K562 (cell line): ENCODE measurements around the gene PM20D2. TPM values are rescaled to one million over a fixed set of nuclear protein-coding genes. Genes with fewer than 3 reads are reported as not detected.

ENCODE experiments used
- CEBPG ChIP-seq, 3 experiments: fragments of 200-800 bp in 1 of 3; sonication (Bioruptor generic) in 1 of 3; sonication (generic) in 1 of 3; formaldehyde crosslinking in 1 of 3; IDR thresholded peaks in 2 of 3; conservative IDR thresholded peaks in 1 of 3; 2 replicates each; pipeline versions ENCODE4 v1.6.1 to v1.8.0; 2016 to 2022; ENCODE audit warnings: missing compliant biosample characterization in 2 of 3, missing genetic modification characterization in 2 of 3, mild to moderate bottlenecking in 1 of 3, missing genetic modification reagents in 1 of 3
- CHCHD3 ChIP-seq: fragments of 250-450 bp; sonication (Bioruptor Pico); IDR thresholded peaks from 2 replicates; pipeline ENCODE4 v2.1.2; 2022; ENCODE audit warnings: mild to moderate bottlenecking
- COPS2 ChIP-seq: fragments of 450-650 bp; conservative IDR thresholded peaks from 2 replicates; pipeline ENCODE4 v1.6.1; 2016; ENCODE audit warnings: mild to moderate bottlenecking, moderate library complexity
- ILF3 ChIP-seq: fragments of 450-650 bp; IDR thresholded peaks from 2 replicates; pipeline ENCODE4 v1.6.1; 2018; ENCODE audit warnings: antibody characterized with exemption, mild to moderate bottlenecking, moderate library complexity, borderline replicate concordance
- NFIC ChIP-seq: fragments of 450-650 bp; IDR thresholded peaks from 2 replicates; pipeline ENCODE4 v1.6.1; 2017; ENCODE audit warnings: mild to moderate bottlenecking, inconsistent platforms
- TAF7 ChIP-seq: fragments of 450-650 bp; IDR thresholded peaks from 2 replicates; pipeline ENCODE4 v1.6.1; 2016; ENCODE audit warnings: missing genetic modification characterization, missing compliant biosample characterization
- ZNF311 ChIP-seq: fragments of 250-450 bp; sonication (Bioruptor Pico); IDR thresholded peaks from 2 replicates; pipeline ENCODE4 v1.4.0; 2020; ENCODE audit warnings: mild to moderate bottlenecking, moderate library complexity
- ZZZ3 ChIP-seq: fragments of 450-650 bp; IDR thresholded peaks from 2 replicates; pipeline ENCODE4 v1.6.1; 2016; ENCODE audit warnings: antibody characterized with exemption, mild to moderate bottlenecking, moderate library complexity
- polyA plus RNA-seq, 8 experiments: library from polyadenylated mRNA; depleted of rRNA in 4 of 8; stranded (reverse) in 5 of 8; unstranded in 3 of 8; fragments of >200 nt; fragmentation: Nextera tagmentation in 2 of 8; fragmentation: Illumina TruSeq in 1 of 8; extraction: Ambion mirVana in 2 of 8; extraction: Trizol in 1 of 8; gene quantifications; 2 replicates each; pipeline versions ENCODE4 v1.2.1 to v1.2.3, GENCODE V29; 2011 to 2014; ENCODE audit warnings: inconsistent platforms in 1 of 8, missing spikeins in 1 of 8
- total RNA-seq, 7 experiments: library from RNA; depleted of rRNA in 6 of 7; stranded (reverse); fragments of >200 nt in 6 of 7; fragmentation: Illumina TruSeq in 2 of 7; extraction: Trizol in 2 of 7; gene quantifications; 2 replicates each; pipeline versions ENCODE4 v1.2.1 to v1.2.3, GENCODE V29; 2011 to 2021; ENCODE audit warnings: low replicate concordance in 1 of 7
- TF ChIP-seq, protein P1 (sequence below): fragments of 250-450 bp; sonication (Bioruptor Pico); IDR thresholded peaks from 2 replicates; pipeline ENCODE4 v1.5.0; 2021
- TF ChIP-seq, protein P2 (sequence below): fragments of 450-650 bp; formaldehyde crosslinking; IDR thresholded peaks from 2 replicates; pipeline ENCODE4 v1.4.0; 2020; ENCODE audit warnings: mild to moderate bottlenecking, moderate library complexity

The PM20D2 gene
- total and polyA plus RNA-seq, 9 of the 15 experiments (the other 6 are each of a cell fraction or from before 2014, with no cell fraction given), result 0.30 to 2.6 (median 1.00) TPM

- TF ChIP-seq COPS2, result no peak
- TF ChIP-seq CEBPG (CRISPR knock-in tag; IDR thresholded peaks at IDR 0.05), result no peak
- no peak for TF ChIP-seq CEBPG (tag; conservative IDR thresholded peaks at IDR 0.05 in 1 of 2, IDR thresholded peaks at IDR 0.05 in 1 of 2)
- TF ChIP-seq ZZZ3, result no peak
- TF ChIP-seq, protein P1, sequence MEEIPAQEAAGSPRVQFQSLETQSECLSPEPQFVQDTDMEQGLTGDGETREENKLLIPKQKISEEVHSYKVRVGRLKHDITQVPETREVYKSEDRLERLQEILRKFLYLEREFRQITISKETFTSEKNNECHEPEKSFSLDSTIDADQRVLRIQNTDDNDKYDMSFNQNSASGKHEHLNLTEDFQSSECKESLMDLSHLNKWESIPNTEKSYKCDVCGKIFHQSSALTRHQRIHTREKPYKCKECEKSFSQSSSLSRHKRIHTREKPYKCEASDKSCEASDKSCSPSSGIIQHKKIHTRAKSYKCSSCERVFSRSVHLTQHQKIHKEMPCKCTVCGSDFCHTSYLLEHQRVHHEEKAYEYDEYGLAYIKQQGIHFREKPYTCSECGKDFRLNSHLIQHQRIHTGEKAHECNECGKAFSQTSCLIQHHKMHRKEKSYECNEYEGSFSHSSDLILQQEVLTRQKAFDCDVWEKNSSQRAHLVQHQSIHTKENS (CRISPR knock-in tag), result no peak
- TF ChIP-seq ZNF311, result no peak
- no peak for TF ChIP-seq CHCHD3 (CRISPR knock-in tag)
- TF ChIP-seq NFIC, result no peak
- no peak for TF ChIP-seq ILF3
- TF ChIP-seq, protein P2, sequence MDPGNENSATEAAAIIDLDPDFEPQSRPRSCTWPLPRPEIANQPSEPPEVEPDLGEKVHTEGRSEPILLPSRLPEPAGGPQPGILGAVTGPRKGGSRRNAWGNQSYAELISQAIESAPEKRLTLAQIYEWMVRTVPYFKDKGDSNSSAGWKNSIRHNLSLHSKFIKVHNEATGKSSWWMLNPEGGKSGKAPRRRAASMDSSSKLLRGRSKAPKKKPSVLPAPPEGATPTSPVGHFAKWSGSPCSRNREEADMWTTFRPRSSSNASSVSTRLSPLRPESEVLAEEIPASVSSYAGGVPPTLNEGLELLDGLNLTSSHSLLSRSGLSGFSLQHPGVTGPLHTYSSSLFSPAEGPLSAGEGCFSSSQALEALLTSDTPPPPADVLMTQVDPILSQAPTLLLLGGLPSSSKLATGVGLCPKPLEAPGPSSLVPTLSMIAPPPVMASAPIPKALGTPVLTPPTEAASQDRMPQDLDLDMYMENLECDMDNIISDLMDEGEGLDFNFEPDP (CRISPR knock-in tag), result no peak
- no peak for TF ChIP-seq TAF7 (tag)
Observed at GRCh38 chr6:89140347-89141156, 5.3 kb upstream of the PM20D2 start (continued).
